ENCODE data around the gene CDH8. TPM values are rescaled to one million over a fixed set of nuclear protein-coding genes. Genes with fewer than 3 reads are reported as not detected.

Gene CDH8
- total RNA-seq: not detected
- polyA plus RNA-seq: under 0.01 TPM
- long read RNA-seq, donor 1: 0 reads
- long read RNA-seq, donor 2: 0 reads
- long read RNA-seq, donor 3: 0 reads
- long read RNA-seq, donor 4: 0 reads

- WGBS: 2% methylated on average over 60 of the region's 60 CpGs
- DNase-seq: peak in 2 of 3 donors; percentile 41 to 46
- H3K9me3 ChIP-seq (ENCODE audit: control insufficient read depth, low read length): no peaks in the 10 kb centered on the region
- ATAC-seq: no peak
- H3K27me3 ChIP-seq (ENCODE audit: control insufficient read depth, insufficient read depth): no peaks in the 10 kb centered on the region
- H3K27ac ChIP-seq (ENCODE audit: low read length): no peak within 1 kb of the TSS
- H3K4me1 ChIP-seq (ENCODE audit: control insufficient read depth, insufficient read depth, low read length): no peaks in the 10 kb centered on the region
- peak within 1 kb of the TSS; percentile 15 for H3K4me3 ChIP-seq (ENCODE audit: low read length)
- intact Hi-C loops (cut with DNase I): no loop called here
Measured at GRCh38 chr16:62036101-62036801, at the start of gene CDH8. CDH8 (minus strand) TSS chr16:62036438; CDS start chr16:62021403, 15,035 bp downstream.

DNA sequence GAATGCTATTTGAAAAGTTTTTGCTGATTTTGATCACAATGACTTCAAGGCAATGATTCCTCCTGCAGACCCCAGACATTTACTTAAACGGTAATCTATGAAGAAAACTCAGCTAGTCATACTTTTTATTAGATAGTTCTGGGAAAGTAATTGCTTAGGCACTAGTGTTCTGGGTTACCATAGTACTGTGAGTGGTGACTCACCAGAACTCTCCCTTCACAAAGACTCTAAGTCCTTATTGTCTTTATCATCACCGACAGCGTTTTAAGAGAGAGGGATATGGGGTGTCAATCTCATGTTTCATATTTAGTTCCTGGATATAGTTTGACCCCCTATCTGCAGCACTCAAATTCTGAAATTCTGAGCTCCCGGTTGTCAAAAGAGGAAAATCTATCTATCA is 43.0 kb upstream of the CDH8 start:
- Histone ChIP-seq H3K27me3 (ENCODE audit: control insufficient read depth, insufficient read depth) (no peaks in the 10 kb centered on the region), H3K27ac (ENCODE audit: low read length) (no peak overlapping the region), H3K4me1 (ENCODE audit: control insufficient read depth, insufficient read depth, low read length) (no peaks in the 10 kb centered on the region), H3K9me3 (ENCODE audit: control insufficient read depth, low read length) (no peaks in the 10 kb centered on the region), H3K4me3 (ENCODE audit: low read length) (no peak overlapping the region)
- WGBS: 77% methylated on average over 4 of the region's 4 CpGs
- intact Hi-C loops (cut with DNase I): no loop called here
- DNase-seq (no peak), ATAC-seq (no peak)

DNA sequence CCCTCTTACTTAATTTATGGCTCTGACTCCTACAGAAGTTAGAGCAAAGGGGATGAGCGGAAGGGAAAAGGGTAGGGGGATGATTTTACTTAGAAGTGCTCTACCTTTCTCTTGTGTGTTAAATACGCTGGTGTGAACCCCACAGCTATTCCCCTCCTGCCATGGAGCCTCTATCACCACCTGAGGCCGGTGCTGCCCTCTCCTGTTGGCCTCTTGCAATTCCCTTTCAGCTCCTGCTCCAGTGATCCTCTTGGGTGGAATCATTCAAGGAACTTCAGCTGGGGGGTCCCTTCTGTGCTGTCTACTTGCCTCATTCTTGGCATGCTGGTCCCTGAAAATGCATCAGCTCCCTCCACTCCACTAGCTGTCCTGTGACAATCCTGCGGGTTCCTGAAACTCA is 41.8 kb upstream of the CDH8 start:
- Histone ChIP-seq H3K4me3 (ENCODE audit: low read length) (no peak overlapping the region), H3K27me3 (ENCODE audit: control insufficient read depth, insufficient read depth) (no peaks in the 10 kb centered on the region), H3K9me3 (ENCODE audit: control insufficient read depth, low read length) (no peaks in the 10 kb centered on the region), H3K4me1 (ENCODE audit: control insufficient read depth, insufficient read depth, low read length) (no peaks in the 10 kb centered on the region), H3K27ac (ENCODE audit: low read length) (no peak overlapping the region)
- intact Hi-C loops (cut with DNase I): no loop called here
- WGBS: 41% methylated on average over 4 of the region's 4 CpGs
- DNase-seq: no peak
- ATAC-seq: no peak

- intact Hi-C loops (cut with DNase I): no loop called here
- Histone ChIP-seq H3K9me3 (ENCODE audit: control insufficient read depth, low read length) (no peaks in the 10 kb centered on the region), H3K4me1 (ENCODE audit: control insufficient read depth, insufficient read depth, low read length) (no peaks in the 10 kb centered on the region), H3K27ac (ENCODE audit: low read length) (no peak overlapping the region), H3K4me3 (ENCODE audit: low read length) (no peak overlapping the region), H3K27me3 (ENCODE audit: control insufficient read depth, insufficient read depth) (no peaks in the 10 kb centered on the region)
- WGBS: 79% methylated on average over 3 of the region's 3 CpGs
- ATAC-seq (no peak), DNase-seq (no peak)
Measured at GRCh38 chr16:62076886-62077285, 40.6 kb upstream of the CDH8 start.

GRCh38 chr16:62068747-62069146 is 32.5 kb upstream of the CDH8 start:
- no peaks in the 10 kb centered on the region for H3K4me1 ChIP-seq (ENCODE audit: control insufficient read depth, insufficient read depth, low read length)
- H3K4me3 ChIP-seq (ENCODE audit: low read length): no peak overlapping the region
- H3K9me3 ChIP-seq (ENCODE audit: control insufficient read depth, low read length): no peaks in the 10 kb centered on the region
- H3K27me3 ChIP-seq (ENCODE audit: control insufficient read depth, insufficient read depth): no peaks in the 10 kb centered on the region
- ATAC-seq (no peak), DNase-seq (no peak)
- intact Hi-C loops (cut with DNase I): no loop called here
- no peak overlapping the region for H3K27ac ChIP-seq (ENCODE audit: low read length)
- WGBS: 79% methylated on average over 1 of the region's 1 CpG

DNA sequence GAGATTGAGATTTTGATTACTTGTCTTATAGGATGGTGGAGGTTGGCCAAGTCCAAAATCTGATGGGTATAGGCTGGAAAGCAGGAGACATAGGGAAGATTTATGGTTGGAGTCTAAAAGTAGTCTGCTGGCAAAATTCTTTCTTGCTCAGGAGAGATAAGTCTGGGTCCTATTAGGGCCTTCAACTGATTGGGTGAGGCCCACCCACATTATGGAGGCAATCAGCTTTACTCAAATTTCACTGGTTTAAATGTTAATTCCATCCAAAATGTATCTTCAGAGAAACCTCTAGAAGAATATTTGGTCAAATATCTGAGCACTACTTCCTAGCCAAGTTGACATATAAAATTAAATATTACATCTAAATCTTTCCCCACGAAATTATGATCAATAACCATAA is 31.7 kb upstream of the CDH8 start:
- H3K27me3 ChIP-seq (ENCODE audit: control insufficient read depth, insufficient read depth): no peaks in the 10 kb centered on the region
- intact Hi-C loops (cut with DNase I): no loop called here
- DNase-seq (no peak), ATAC-seq (no peak)
- H3K4me1 ChIP-seq (ENCODE audit: control insufficient read depth, insufficient read depth, low read length): no peaks in the 10 kb centered on the region
- no peak overlapping the region for H3K27ac ChIP-seq (ENCODE audit: low read length)
- H3K4me3 ChIP-seq (ENCODE audit: low read length): no peak overlapping the region
- WGBS: 57% methylated on average over 1 of the region's 1 CpG
- no peaks in the 10 kb centered on the region for H3K9me3 ChIP-seq (ENCODE audit: control insufficient read depth, low read length)

DNA sequence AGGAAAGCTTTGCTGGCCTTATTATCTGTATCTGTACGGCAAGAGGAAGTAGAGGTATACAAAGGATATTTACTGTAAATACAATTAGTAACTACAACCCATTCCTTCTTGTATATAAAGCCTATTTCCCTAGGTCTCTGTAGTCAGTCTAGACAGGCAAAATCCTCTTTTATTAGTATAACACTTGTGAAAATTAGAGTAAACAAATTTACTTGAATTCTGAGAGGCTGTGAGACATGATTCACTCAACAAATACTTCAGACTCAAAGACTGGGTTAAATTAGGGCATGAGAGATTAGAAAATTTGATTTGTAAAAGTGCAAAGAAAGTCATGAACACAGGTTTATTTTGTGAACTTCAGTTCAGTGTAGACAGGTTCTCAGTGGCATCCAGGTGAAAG is 30.9 kb upstream of the CDH8 start:
- Histone ChIP-seq H3K27me3 (ENCODE audit: control insufficient read depth, insufficient read depth) (no peaks in the 10 kb centered on the region), H3K4me3 (ENCODE audit: low read length) (no peak overlapping the region), H3K27ac (ENCODE audit: low read length) (no peak overlapping the region), H3K9me3 (ENCODE audit: control insufficient read depth, low read length) (no peaks in the 10 kb centered on the region), H3K4me1 (ENCODE audit: control insufficient read depth, insufficient read depth, low read length) (no peaks in the 10 kb centered on the region)
- ATAC-seq (no peak), DNase-seq (no peak)
- intact Hi-C loops (cut with DNase I): no loop called here
- 63% methylated on average over 1 of the region's 1 CpG for WGBS

- 69% methylated on average over 5 of the region's 5 CpGs for WGBS
- ATAC-seq: no peak
- intact Hi-C loops (cut with DNase I): no loop called here
Measured at GRCh38 chr16:62066747-62067146, 30.5 kb upstream of the CDH8 start.

DNA sequence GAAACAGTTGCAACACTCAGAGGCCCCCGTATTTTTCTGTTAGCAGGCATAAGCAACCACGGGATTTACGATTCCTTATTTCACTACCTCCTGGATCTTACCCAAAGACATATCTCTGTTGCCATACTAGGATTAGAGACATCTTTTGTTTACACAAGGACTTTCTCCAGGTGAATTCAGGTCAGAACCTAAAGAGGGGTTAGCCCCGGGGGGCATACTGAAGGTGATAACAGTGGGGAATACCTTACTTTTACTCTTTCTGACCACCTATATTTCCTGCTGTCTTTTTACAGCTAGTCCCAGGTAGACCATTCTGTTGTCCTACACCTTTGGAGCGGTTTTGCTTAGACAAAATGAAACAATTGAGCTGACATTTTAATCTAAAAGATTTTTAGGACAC is 27.9 kb upstream of the CDH8 start:
- ATAC-seq (no peak), DNase-seq (no peak)
- Histone ChIP-seq H3K27ac (ENCODE audit: low read length) (no peak overlapping the region), H3K4me1 (ENCODE audit: control insufficient read depth, insufficient read depth, low read length) (no peaks in the 10 kb centered on the region), H3K27me3 (ENCODE audit: control insufficient read depth, insufficient read depth) (no peaks in the 10 kb centered on the region), H3K9me3 (ENCODE audit: control insufficient read depth, low read length) (no peaks in the 10 kb centered on the region), H3K4me3 (ENCODE audit: low read length) (no peak overlapping the region)
- intact Hi-C loops (cut with DNase I): no loop called here
- 68% methylated on average over 5 of the region's 5 CpGs for WGBS

More at GRCh38 chr16:62066747-62067146, 30.5 kb upstream of the CDH8 start:
- H3K9me3 ChIP-seq (ENCODE audit: control insufficient read depth, low read length): no peaks in the 10 kb centered on the region
- no peak for DNase-seq
- H3K27me3 ChIP-seq (ENCODE audit: control insufficient read depth, insufficient read depth): no peaks in the 10 kb centered on the region
- H3K4me1 ChIP-seq (ENCODE audit: control insufficient read depth, insufficient read depth, low read length): no peaks in the 10 kb centered on the region
- H3K4me3 ChIP-seq (ENCODE audit: low read length): no peak overlapping the region
- no peak overlapping the region for H3K27ac ChIP-seq (ENCODE audit: low read length)

- Histone ChIP-seq H3K27me3 (ENCODE audit: control insufficient read depth, insufficient read depth) (no peaks in the 10 kb centered on the region), H3K4me3 (ENCODE audit: low read length) (no peak overlapping the region), H3K27ac (ENCODE audit: low read length) (no peak overlapping the region), H3K9me3 (ENCODE audit: control insufficient read depth, low read length) (no peaks in the 10 kb centered on the region), H3K4me1 (ENCODE audit: control insufficient read depth, insufficient read depth, low read length) (no peaks in the 10 kb centered on the region)
- no peak for DNase-seq
- intact Hi-C loops (cut with DNase I): no loop called here
- no peak for ATAC-seq
- 79% methylated on average over 3 of the region's 3 CpGs for WGBS
Measured at GRCh38 chr16:62060089-62060488, 23.9 kb upstream of the CDH8 start.

- Histone ChIP-seq H3K4me1 (ENCODE audit: control insufficient read depth, insufficient read depth, low read length) (no peaks in the 10 kb centered on the region), H3K9me3 (ENCODE audit: control insufficient read depth, low read length) (no peaks in the 10 kb centered on the region), H3K27ac (ENCODE audit: low read length) (no peak overlapping the region), H3K27me3 (ENCODE audit: control insufficient read depth, insufficient read depth) (no peaks in the 10 kb centered on the region), H3K4me3 (ENCODE audit: low read length) (no peak overlapping the region)
- DNase-seq: no peak
- intact Hi-C loops (cut with DNase I): no loop called here
- ATAC-seq: no peak
Measured at GRCh38 chr16:62059527-62059926, 23.3 kb upstream of the CDH8 start.

DNA sequence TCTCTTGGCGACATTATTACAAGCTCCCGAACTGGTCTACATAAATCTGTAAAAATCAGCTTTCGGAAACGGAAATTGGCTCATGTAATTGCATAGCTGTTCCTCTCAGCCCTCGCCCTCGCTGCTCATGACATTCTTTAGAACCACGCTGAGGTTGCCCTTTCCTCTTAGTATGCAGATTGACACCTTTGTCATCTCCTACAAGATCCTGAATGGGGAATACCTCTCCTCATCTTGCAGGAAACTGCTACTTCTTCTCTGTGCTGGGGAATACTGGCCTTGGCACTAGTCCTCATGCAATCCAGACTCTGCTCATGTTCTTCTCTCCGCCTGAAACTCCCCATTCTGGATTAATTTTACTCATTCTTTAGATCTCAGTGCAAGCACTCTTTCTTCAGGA is 22.2 kb upstream of the CDH8 start:
- DNase-seq (no peak), ATAC-seq (no peak)
- H3K4me1 ChIP-seq (ENCODE audit: control insufficient read depth, insufficient read depth, low read length): no peaks in the 10 kb centered on the region
- no peak overlapping the region for H3K4me3 ChIP-seq (ENCODE audit: low read length)
- no peaks in the 10 kb centered on the region for H3K9me3 ChIP-seq (ENCODE audit: control insufficient read depth, low read length)
- intact Hi-C loops (cut with DNase I): no loop called here
- H3K27ac ChIP-seq (ENCODE audit: low read length): no peak overlapping the region
- 69% methylated on average over 8 of the region's 8 CpGs for WGBS
- H3K27me3 ChIP-seq (ENCODE audit: control insufficient read depth, insufficient read depth): no peaks in the 10 kb centered on the region
